ENCODE data around the gene TCEA2. TPM values are rescaled to one million over a fixed set of nuclear protein-coding genes. Genes with fewer than 3 reads are reported as not detected.

Gene TCEA2
- total RNA-seq, 3 donors from 2014 or later, result 4.1 to 46.1 (median 9.5) TPM

DNA sequence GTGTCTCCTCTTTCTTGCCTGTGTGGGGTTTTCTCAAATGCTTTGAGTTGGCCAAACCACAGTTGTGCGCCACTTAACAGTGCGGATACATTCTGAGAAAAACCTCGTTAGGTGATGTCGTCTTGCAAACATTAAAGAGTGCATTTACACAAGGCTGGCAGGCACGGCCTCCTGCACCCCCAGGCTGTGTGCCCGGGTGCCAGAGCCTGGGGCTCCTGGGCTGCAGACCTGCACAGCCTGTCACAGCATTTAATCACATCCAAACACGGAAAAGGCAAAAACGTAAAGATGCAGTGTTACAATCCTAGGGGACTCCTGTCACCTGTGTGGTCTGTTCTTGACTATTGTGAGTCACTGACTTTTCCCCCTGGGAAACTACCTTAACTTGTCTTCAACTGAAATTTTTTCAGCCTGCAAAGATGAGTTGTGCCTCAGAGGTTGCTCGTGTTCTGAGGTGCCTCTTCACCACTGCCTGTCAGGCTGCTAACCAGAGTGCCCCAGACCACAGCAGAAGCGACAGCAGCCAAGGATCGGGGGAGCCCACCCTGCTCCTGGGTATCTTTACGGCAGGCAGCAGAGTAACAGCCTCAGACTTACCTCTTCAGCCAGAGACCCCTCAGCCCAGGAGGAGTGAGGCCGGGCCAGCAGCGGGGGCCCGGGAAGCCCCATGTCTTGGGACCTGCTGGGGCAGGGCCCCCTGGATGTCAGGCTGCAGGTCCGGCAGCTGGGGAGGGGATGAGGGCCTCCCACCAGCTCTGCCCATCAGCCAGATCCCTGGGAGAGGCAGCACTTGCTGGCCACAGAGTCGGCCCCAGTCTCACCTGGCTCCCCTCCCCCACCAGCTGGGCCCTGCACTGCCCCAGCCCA lies 27.7 kb upstream of the TCEA2 start:
- DNase-seq (peak in 1 of 3 donors; percentile 46), ATAC-seq (no peak)
- H3K36me3 ChIP-seq (ENCODE audit: low read depth), result peaks cover 3% of the 10 kb centered on the region
- intact Hi-C loops (cut with DNase I, micrococcal nuclease), result no loop called here
- H3K9me3 ChIP-seq, result no peaks in the 10 kb centered on the region
- peaks cover 19% of the 10 kb centered on the region for H3K4me1 ChIP-seq (ENCODE audit: low read depth)
- no peak overlapping the region for H3K4me3 ChIP-seq
- no peak for TF ChIP-seq CTCF (IDR thresholded peaks at IDR 0.05)

DNA sequence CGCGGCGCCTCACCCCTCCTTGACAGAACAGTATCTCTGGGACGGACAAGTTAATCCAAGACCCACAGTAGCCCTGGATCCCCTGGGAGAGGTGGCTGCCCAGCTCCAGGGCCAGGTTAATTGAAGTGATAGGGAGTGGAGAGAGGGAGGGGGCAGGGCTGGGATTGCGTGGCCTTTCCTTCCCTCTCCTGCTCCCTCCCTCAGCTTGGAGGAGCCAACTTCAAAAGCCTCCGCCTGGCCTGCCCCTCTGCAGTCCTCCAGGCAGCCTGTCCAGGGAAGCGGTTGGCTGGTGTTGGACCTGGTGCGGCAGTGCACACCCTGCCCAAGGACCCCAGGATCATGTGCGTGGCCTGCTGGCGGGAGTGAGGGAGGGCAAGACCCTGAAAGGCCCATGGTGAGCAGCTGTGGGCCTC lies 27.1 kb upstream of the TCEA2 start, which contains the start of gene C20orf204:
C20orf204 (plus strand) TSS at position 250 of the 413 bp plus-strand sequence; CDS start at position 392, 142 bp downstream.
- DNase-seq (peak in 2 of 3 donors; percentile 23 to 44), ATAC-seq (no peak)
- no peak for TF ChIP-seq CTCF (IDR thresholded peaks at IDR 0.05)
- Histone ChIP-seq H3K4me1 (ENCODE audit: low read depth) (peaks cover 15% of the 10 kb centered on the region), H3K4me3 (no peak within 1 kb of the TSS), H3K9me3 (no peaks in the 10 kb centered on the region), H3K36me3 (ENCODE audit: low read depth) (no peaks in the 10 kb centered on the region)
- intact Hi-C loops (cut with DNase I, micrococcal nuclease), result no loop called here

DNA sequence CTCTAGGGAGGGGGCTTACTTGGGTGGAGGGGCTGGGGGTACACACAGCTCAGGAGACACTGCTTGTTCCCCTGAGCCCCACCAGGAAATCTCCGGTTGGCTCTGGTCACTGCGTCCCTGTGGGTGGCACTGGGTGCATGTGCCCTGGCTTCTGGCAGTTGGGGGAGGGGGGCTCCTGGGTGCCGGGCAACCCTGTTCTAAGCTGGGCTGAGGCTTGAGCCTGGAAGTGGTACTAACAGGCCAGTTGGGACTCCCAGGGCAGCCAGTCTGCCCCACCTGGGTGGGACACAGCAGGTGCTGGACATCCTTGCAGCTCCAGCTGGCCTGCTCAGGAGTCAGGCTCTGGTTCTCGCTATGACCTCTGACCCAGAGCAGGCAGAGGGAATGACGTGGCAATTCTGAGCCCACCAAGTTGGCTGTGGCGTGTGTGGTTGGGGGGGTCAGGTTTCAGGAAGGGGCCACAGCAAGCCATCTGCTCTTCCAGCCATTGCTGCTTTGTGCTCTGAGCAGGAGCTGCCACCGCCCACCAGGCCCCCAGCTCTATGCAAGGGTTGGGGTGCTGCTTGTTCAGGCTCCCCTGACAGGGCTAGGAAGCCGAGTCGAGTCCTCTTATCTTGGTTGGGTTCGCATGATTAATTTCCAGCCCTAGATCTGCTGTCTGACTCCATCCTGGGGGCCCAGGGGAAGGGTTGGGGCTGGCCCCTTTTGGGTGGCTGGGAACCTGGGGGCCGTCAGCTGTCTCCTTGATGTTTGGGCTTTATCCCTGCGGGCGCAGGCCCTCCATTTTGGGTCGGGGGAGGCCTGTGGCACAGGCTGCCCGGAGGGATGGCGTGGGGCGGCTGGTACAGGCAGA lies 26.4 kb upstream of the TCEA2 start:
- intact Hi-C loops (cut with DNase I, micrococcal nuclease), result no loop called here
- DNase-seq (peak in 2 of 3 donors; percentile 23 to 45), ATAC-seq (no peak)
- no peak overlapping the region for H3K4me3 ChIP-seq
- no peak for TF ChIP-seq CTCF (IDR thresholded peaks at IDR 0.05)
- H3K4me1 ChIP-seq (ENCODE audit: low read depth), result peaks cover 12% of the 10 kb centered on the region
- no peaks in the 10 kb centered on the region for H3K9me3 ChIP-seq
- no peaks in the 10 kb centered on the region for H3K36me3 ChIP-seq (ENCODE audit: low read depth)

DNA sequence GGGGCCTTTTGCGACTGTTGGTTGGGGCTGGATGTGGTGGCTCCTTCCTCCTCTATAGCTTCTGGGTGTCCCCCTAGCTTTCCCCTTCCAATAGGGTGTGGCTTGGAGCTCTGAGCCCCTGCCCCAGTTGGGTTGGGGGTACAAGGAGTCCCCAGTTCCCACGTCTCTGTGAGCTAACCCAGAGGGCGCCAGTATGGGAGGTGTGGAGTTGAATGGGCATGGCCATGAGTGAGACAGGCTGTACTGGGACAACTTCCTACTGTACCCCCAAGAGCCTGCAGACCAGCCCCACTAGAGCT lies 25.9 kb upstream of the TCEA2 start:
- TF ChIP-seq CTCF (IDR thresholded peaks at IDR 0.05), result no peak
- DNase-seq (no peak), ATAC-seq (no peak)
- H3K4me3 ChIP-seq, result no peak overlapping the region
- no peaks in the 10 kb centered on the region for H3K9me3 ChIP-seq
- H3K36me3 ChIP-seq (ENCODE audit: low read depth), result no peaks in the 10 kb centered on the region
- intact Hi-C loops (cut with DNase I, micrococcal nuclease), result no loop called here
- peaks cover 12% of the 10 kb centered on the region for H3K4me1 ChIP-seq (ENCODE audit: low read depth)

DNA sequence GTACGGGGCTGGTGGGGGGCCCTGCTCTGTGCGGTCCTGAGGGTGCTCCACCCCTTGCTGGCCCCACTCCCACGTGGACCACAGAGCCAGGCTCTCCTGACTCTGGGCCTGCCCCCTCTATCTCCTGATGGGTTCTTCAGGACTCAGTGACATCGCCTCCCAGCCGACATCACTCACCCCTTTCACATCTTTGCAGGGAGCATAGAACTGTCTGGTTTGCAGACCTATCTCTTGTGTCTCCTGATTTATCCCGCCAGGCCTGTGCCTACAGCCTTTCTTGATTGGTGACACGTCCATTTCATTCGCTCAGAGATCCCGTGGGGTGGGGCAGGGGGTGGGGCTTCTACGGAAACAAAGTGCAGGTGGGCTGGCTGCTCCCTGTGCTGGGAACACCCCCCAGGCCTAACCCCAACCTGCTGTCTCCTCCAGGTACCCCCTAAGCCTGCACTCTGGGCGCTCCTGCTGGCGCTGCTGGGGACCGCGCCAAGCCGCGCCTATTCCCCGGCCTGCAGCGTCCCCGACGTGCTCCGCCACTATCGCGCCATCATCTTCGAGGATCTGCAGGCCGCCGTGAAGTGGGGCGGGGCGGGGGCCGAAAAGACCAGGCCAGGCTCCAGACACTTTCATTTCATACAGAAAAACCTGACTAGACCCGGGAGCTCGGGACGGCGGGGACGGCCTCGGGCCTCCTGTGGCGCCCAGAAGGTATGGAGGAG lies 25.3 kb upstream of the TCEA2 start:
- intact Hi-C loops (cut with DNase I, micrococcal nuclease), result no loop called here
- DNase-seq (no peak), ATAC-seq (no peak)
- TF ChIP-seq CTCF (IDR thresholded peaks at IDR 0.05), result no peak
- no peaks in the 10 kb centered on the region for H3K9me3 ChIP-seq
- peaks cover 12% of the 10 kb centered on the region for H3K4me1 ChIP-seq (ENCODE audit: low read depth)
- no peaks in the 10 kb centered on the region for H3K36me3 ChIP-seq (ENCODE audit: low read depth)
- no peak overlapping the region for H3K4me3 ChIP-seq
